IPS-20b (cell line): ENCODE results near the gene ZBTB37.

Experiments
- H3K27ac ChIP-seq: one replicate; pipeline ENCODE4 v1.5.1; 2013; ENCODE audit warnings: low read length
- H3K27me3 ChIP-seq: 2 replicates; pipeline ENCODE4 v1.6.1; 2013; ENCODE audit warnings: mild to moderate bottlenecking, low read length, inconsistent platforms; ENCODE audit not compliant: insufficient read depth
- H3K36me3 ChIP-seq: 2 replicates; pipeline ENCODE4 v1.6.1; 2013; ENCODE audit warnings: low read depth, mild to moderate bottlenecking, inconsistent platforms, low read length, moderate library complexity; ENCODE audit not compliant: insufficient read depth
- H3K4me1 ChIP-seq: 2 replicates; pipeline ENCODE4 v1.6.1; 2013; ENCODE audit warnings: mild to moderate bottlenecking, control low read depth, inconsistent platforms, low read length, moderate library complexity; ENCODE audit not compliant: insufficient read depth
- H3K4me3 ChIP-seq: 2 replicates; pipeline ENCODE4 v1.5.1; 2013; ENCODE audit warnings: mild to moderate bottlenecking, low read length, inconsistent platforms
- H3K9ac ChIP-seq: 2 replicates; pipeline ENCODE4 v1.6.1; 2013; ENCODE audit warnings: low read depth, mild to moderate bottlenecking, inconsistent platforms, low read length, moderate library complexity
- H3K9me3 ChIP-seq: 2 replicates; pipeline ENCODE4 v1.6.1; 2013; ENCODE audit warnings: mild to moderate bottlenecking, low read depth, low read length, inconsistent platforms; ENCODE audit not compliant: insufficient read depth

ZBTB37 gene

GRCh38 chr1:173868266-173869020 is at the start of gene ZBTB37:
Gene ZBTB37, plus strand, starts transcription at chr1:173868380. Its CDS starts 1,846 bp downstream, at chr1:173870226.
- H3K36me3 ChIP-seq, result peaks cover 65% of the 10 kb centered on the region

GRCh38 chr1:173818459-173818858 is 49.7 kb upstream of the ZBTB37 start:
- Histone ChIP-seq H3K27ac (no peak overlapping the region), H3K27me3 (no peaks in the 10 kb centered on the region), H3K4me3 (no peak overlapping the region), H3K9ac (no peak overlapping the region), H3K36me3 (peaks cover 28% of the 10 kb centered on the region), H3K9me3 (no peaks in the 10 kb centered on the region), H3K4me1 (peaks cover 3% of the 10 kb centered on the region; the same call in 1 of the 2 replicates)

More at GRCh38 chr1:173868266-173869020, at the start of gene ZBTB37:
- no peaks in the 10 kb centered on the region for H3K27me3 ChIP-seq
- peak within 1 kb of the TSS; percentile 100 for H3K9ac ChIP-seq
- peak within 1 kb of the TSS; percentile 99 for H3K4me3 ChIP-seq
- peak within 1 kb of the TSS; percentile 92 for H3K27ac ChIP-seq
- no peaks in the 10 kb centered on the region; the same call in 1 of the 2 replicates for H3K9me3 ChIP-seq
- H3K4me1 ChIP-seq, result peaks cover 12% of the 10 kb centered on the region

- Histone ChIP-seq H3K4me1 (peaks cover 3% of the 10 kb centered on the region; the same call in 1 of the 2 replicates), H3K36me3 (peaks cover 28% of the 10 kb centered on the region)
Observed at GRCh38 chr1:173821680-173822079, 46.5 kb upstream of the ZBTB37 start.

GRCh38 chr1:173823781-173824314 is 44.3 kb upstream of the ZBTB37 start:
- Histone ChIP-seq H3K27ac (peak overlapping the region; percentile 59), H3K9me3 (no peaks in the 10 kb centered on the region), H3K4me1 (peaks cover 3% of the 10 kb centered on the region; the same call in 1 of the 2 replicates), H3K27me3 (no peaks in the 10 kb centered on the region), H3K9ac (peak overlapping the region; percentile 91), H3K4me3 (peak overlapping the region; percentile 99), H3K36me3 (peaks cover 29% of the 10 kb centered on the region)

More at GRCh38 chr1:173821680-173822079, 46.5 kb upstream of the ZBTB37 start:
- Histone ChIP-seq H3K27ac (no peak overlapping the region), H3K4me3 (no peak overlapping the region), H3K9ac (no peak overlapping the region), H3K9me3 (no peaks in the 10 kb centered on the region), H3K27me3 (no peaks in the 10 kb centered on the region)

- Histone ChIP-seq H3K9ac (peak within 1 kb of the TSS; percentile 91), H3K4me3 (peak within 1 kb of the TSS; percentile 99), H3K36me3 (peaks cover 28% of the 10 kb centered on the region), H3K4me1 (peaks cover 3% of the 10 kb centered on the region; the same call in 1 of the 2 replicates), H3K27me3 (no peaks in the 10 kb centered on the region), H3K9me3 (no peaks in the 10 kb centered on the region), H3K27ac (peak within 1 kb of the TSS; percentile 68)
Observed at GRCh38 chr1:173824315-173825081, 43.7 kb upstream of the ZBTB37 start, which contains the start of the genes CENPL and DARS2. Gene CENPL, minus strand, starts transcription at chr1:173824883. Its CDS starts 13,584 bp downstream, at chr1:173811299. Gene DARS2, plus strand, starts transcription at chr1:173824673. Its CDS starts 557 bp downstream, at chr1:173825230.

- no peaks in the 10 kb centered on the region for H3K9me3 ChIP-seq
- no peak overlapping the region for H3K9ac ChIP-seq
Observed at GRCh38 chr1:173827611-173828010, 40.6 kb upstream of the ZBTB37 start.

GRCh38 chr1:173832748-173833147 is 35.4 kb upstream of the ZBTB37 start:
- no peak overlapping the region for H3K4me3 ChIP-seq
- H3K9me3 ChIP-seq, result no peaks in the 10 kb centered on the region
- H3K36me3 ChIP-seq, result peaks cover 72% of the 10 kb centered on the region
- no peaks in the 10 kb centered on the region for H3K27me3 ChIP-seq
- H3K9ac ChIP-seq, result no peak overlapping the region
- H3K27ac ChIP-seq, result no peak overlapping the region
- no peaks in the 10 kb centered on the region for H3K4me1 ChIP-seq

More at GRCh38 chr1:173827611-173828010, 40.6 kb upstream of the ZBTB37 start:
- Histone ChIP-seq H3K36me3 (peaks cover 34% of the 10 kb centered on the region), H3K4me1 (peaks cover 3% of the 10 kb centered on the region; the same call in 1 of the 2 replicates), H3K4me3 (no peak overlapping the region), H3K27ac (no peak overlapping the region), H3K27me3 (no peaks in the 10 kb centered on the region)

GRCh38 chr1:173852105-173852504 is 16.1 kb upstream of the ZBTB37 start:
- Histone ChIP-seq H3K27me3 (no peaks in the 10 kb centered on the region), H3K4me1 (peaks cover 7% of the 10 kb centered on the region; the same call in 1 of the 2 replicates), H3K9me3 (no peaks in the 10 kb centered on the region), H3K36me3 (peaks cover 67% of the 10 kb centered on the region), H3K27ac (no peak overlapping the region), H3K4me3 (no peak overlapping the region), H3K9ac (no peak overlapping the region)

- no peak overlapping the region for H3K27ac ChIP-seq
- peaks cover 7% of the 10 kb centered on the region; the same call in 1 of the 2 replicates for H3K4me1 ChIP-seq
- no peaks in the 10 kb centered on the region for H3K9me3 ChIP-seq
- no peak overlapping the region; the same call in 1 of the 2 replicates for H3K9ac ChIP-seq
- H3K4me3 ChIP-seq, result no peak overlapping the region
- peaks cover 76% of the 10 kb centered on the region for H3K36me3 ChIP-seq
- no peaks in the 10 kb centered on the region for H3K27me3 ChIP-seq
Observed at GRCh38 chr1:173853074-173853473, 15.1 kb upstream of the ZBTB37 start.

- H3K9ac ChIP-seq, result no peak overlapping the region
- H3K4me1 ChIP-seq, result peaks cover 7% of the 10 kb centered on the region; the same call in 1 of the 2 replicates
- H3K27me3 ChIP-seq, result no peaks in the 10 kb centered on the region
- H3K27ac ChIP-seq, result no peak overlapping the region
- H3K4me3 ChIP-seq, result no peak overlapping the region
- no peaks in the 10 kb centered on the region for H3K9me3 ChIP-seq
- H3K36me3 ChIP-seq, result peaks cover 85% of the 10 kb centered on the region
Observed at GRCh38 chr1:173856014-173856413, 12.2 kb upstream of the ZBTB37 start.

GRCh38 chr1:173856903-173857302 is 11.3 kb upstream of the ZBTB37 start:
- Histone ChIP-seq H3K4me1 (peaks cover 7% of the 10 kb centered on the region; the same call in 1 of the 2 replicates), H3K9ac (no peak overlapping the region), H3K4me3 (no peak overlapping the region), H3K27ac (no peak overlapping the region), H3K27me3 (no peaks in the 10 kb centered on the region), H3K36me3 (peaks cover 78% of the 10 kb centered on the region), H3K9me3 (no peaks in the 10 kb centered on the region)
